HCT116 (cell line): Measurements from ENCODE around the gene WSCD2.

ENCODE experiments used
- EGR1 ChIP-seq: IDR thresholded peaks from 2 replicates; pipeline ENCODE4 v1.6.1; 2012; ENCODE audit warnings: low read depth
- EZH2 ChIP-seq: fragments of 200-600 bp; sonication (generic); IDR thresholded peaks from 2 replicates; pipeline ENCODE4 v1.6.1; 2017; ENCODE audit warnings: antibody characterized with exemption, mixed run types
- JUND ChIP-seq: IDR thresholded peaks from 2 replicates; pipeline ENCODE4 v1.6.1; 2012
- POLR2A ChIP-seq: IDR thresholded peaks from 2 replicates; pipeline ENCODE4 v1.7.0; 2011; ENCODE audit warnings: borderline replicate concordance; ENCODE audit not compliant: insufficient read depth, insufficient read length; ENCODE audit errors: extremely low read depth
- RAD21 ChIP-seq: IDR thresholded peaks from 2 replicates; pipeline ENCODE4 v1.6.1; 2012; ENCODE audit warnings: low read depth, mild to moderate bottlenecking
- SIN3A ChIP-seq: IDR thresholded peaks from 2 replicates; pipeline ENCODE4 v1.6.1; 2012; ENCODE audit warnings: low read depth
- SP1 ChIP-seq: IDR thresholded peaks from 2 replicates; pipeline ENCODE4 v1.6.1; 2012; ENCODE audit warnings: low read depth
- TF ChIP-seq, protein P1 (sequence below), 3 experiments: fragments of 200-600 bp in 1 of 3; sonication (generic) in 1 of 3; IDR thresholded peaks in 2 of 3; conservative IDR thresholded peaks in 1 of 3; 2 replicates each; pipeline ENCODE4 v1.5.1; 2012 to 2017; ENCODE audit warnings: low read depth in 2 of 3, low read length in 2 of 3, antibody characterized with exemption in 1 of 3, borderline replicate concordance in 1 of 3, control low read depth in 1 of 3, mild to moderate bottlenecking in 1 of 3, mixed read lengths in 1 of 3, mixed run types in 1 of 3, moderate library complexity in 1 of 3; ENCODE audit not compliant: insufficient read depth in 1 of 3

DNA sequence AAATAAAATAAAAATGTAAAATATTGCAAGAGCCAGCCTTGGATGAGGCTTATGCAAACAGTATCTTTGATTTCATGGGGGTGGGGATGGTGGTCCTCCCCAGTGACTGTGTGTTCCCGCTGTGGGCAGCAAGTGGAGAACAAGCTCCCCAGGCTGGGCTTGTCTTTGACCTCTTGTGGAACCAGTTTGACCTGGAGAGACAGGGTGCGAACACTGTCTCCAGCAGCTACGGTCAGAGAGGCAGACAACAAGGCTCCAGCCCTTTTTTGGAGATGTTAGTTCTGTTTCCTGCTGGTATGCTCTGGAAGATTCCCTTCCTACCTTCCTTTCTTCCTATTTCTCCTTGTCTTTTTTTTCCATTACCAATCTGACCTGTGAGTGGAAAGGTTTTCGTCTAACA lies 21.8 kb upstream of the WSCD2 start:
- TF ChIP-seq, protein P1, sequence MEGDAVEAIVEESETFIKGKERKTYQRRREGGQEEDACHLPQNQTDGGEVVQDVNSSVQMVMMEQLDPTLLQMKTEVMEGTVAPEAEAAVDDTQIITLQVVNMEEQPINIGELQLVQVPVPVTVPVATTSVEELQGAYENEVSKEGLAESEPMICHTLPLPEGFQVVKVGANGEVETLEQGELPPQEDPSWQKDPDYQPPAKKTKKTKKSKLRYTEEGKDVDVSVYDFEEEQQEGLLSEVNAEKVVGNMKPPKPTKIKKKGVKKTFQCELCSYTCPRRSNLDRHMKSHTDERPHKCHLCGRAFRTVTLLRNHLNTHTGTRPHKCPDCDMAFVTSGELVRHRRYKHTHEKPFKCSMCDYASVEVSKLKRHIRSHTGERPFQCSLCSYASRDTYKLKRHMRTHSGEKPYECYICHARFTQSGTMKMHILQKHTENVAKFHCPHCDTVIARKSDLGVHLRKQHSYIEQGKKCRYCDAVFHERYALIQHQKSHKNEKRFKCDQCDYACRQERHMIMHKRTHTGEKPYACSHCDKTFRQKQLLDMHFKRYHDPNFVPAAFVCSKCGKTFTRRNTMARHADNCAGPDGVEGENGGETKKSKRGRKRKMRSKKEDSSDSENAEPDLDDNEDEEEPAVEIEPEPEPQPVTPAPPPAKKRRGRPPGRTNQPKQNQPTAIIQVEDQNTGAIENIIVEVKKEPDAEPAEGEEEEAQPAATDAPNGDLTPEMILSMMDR (IDR thresholded peaks at IDR 0.05 in 2 of 3, conservative IDR thresholded peaks at IDR 0.05 in 1 of 3; ENCODE audit: borderline replicate concordance in 1 of 3, insufficient read depth in 1 of 3, low read depth in 2 of 3, low read length in 2 of 3): no peak
- TF ChIP-seq POLR2A (no peak), EZH2 (no peak), SIN3A (no peak), SP1 (no peak), EGR1 (no peak), JUND (no peak), RAD21 (no peak)
